ENCODE measurements around the gene NFU1. TPM values are rescaled to one million over a fixed set of nuclear protein-coding genes. Genes with fewer than 3 reads are reported as not detected.
A peak's percentile ranks its signal among the peaks of the same experiment; 100 is the strongest.

The NFU1 gene
- 30.4 and 32.3 TPM in 2 replicates for total RNA-seq

DNA sequence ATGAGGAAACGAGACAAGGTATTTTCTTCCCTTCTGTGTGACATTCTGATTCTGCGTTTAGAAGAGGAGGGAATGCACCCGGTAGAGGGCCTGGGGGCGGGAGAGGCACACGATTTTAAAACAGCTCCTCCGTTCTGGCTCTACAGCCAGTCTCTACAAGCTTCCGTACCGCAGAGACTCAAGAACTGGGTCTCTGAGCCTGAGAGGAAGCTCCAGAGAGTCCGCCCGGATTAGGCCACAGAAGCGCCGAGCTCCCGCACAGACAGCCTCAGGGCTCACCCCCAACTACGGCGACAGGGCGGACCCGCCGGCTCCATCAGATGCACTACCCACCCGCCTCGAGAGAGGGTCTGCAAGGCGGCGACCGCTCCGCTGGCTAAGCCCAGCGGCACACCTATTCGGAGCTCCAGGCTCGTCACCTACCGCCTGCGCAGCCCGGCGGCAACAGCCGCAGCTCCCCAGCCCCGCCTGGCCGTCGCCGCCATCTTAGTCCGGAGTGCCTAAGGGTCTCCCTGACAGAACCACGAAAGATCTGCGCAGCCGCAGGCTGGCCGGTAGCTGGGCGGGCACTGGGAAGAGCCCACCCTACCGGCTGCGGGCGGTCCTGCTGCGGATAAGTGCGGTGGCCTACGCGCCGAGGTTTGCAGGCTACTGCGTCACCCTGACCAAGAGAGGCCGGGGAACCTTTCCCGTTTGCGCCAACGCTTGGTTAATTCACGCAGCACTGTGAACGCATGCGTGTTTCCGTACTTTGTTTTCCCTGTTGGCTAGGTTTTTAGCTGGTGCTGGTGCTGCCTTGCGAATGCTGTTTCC lies at the start of gene NFU1:
Gene NFU1 (minus strand): TSS at position 498 of the 813 bp plus-strand sequence. CDS start 13 bp downstream, at position 485.
- intact Hi-C loops (cut with micrococcal nuclease) = loop anchor here (1.0 to 5.0 kb wide), 7 partner anchors 16 to 392 kb away; partner anchors contain the start of genes GFPT1 and GMCL1
- Mint-ChIP-seq H3K36me3 (ENCODE audit: low read depth) (peaks cover 4% of the 10 kb centered on the region), H3K27me3 (no peaks in the 10 kb centered on the region), H3K4me1 (peaks cover 17% of the 10 kb centered on the region), H3K27ac (peak within 1 kb of the TSS; percentile 98), H3K9me3 (peaks cover 4% of the 10 kb centered on the region), H3K4me3 (peak within 1 kb of the TSS; percentile 95)
- DNase-seq = peak; percentile 95

DNA sequence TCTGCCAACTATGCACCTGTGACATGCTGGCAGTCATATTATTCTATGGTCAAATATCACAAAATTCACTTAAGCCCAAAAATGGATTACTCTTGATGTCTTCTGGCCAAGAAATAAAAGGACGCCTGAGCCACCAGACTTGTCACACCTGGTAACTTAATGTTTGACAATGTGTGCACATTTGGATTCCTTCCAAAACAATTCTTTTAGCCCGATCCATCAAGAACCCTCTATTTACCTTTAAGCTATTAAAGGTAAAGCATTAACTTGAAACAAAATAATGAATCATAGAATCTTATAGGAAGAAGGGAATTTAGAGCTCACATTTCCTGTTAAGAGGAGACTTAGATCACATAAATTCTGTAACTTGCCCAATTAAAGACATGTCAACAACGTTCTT lies 46.5 kb upstream of the NFU1 start:
- Mint-ChIP-seq H3K27ac (no peak overlapping the region), H3K9me3 (no peaks in the 10 kb centered on the region), H3K4me1 (peaks cover 14% of the 10 kb centered on the region), H3K4me3 (no peak overlapping the region), H3K27me3 (no peaks in the 10 kb centered on the region), H3K36me3 (ENCODE audit: low read depth) (peaks cover 58% of the 10 kb centered on the region)
- intact Hi-C loops (cut with micrococcal nuclease) = no loop called here
- DNase-seq = no peak

GRCh38 chr2:69483024-69483423 lies 45.8 kb upstream of the NFU1 start:
- peaks cover 53% of the 10 kb centered on the region for H3K36me3 Mint-ChIP-seq (ENCODE audit: low read depth)
- peaks cover 15% of the 10 kb centered on the region for H3K4me1 Mint-ChIP-seq
- no peak overlapping the region for H3K4me3 Mint-ChIP-seq
- no peaks in the 10 kb centered on the region for H3K9me3 Mint-ChIP-seq
- H3K27ac Mint-ChIP-seq = no peak overlapping the region
- intact Hi-C loops (cut with micrococcal nuclease) = no loop called here
- DNase-seq = no peak
- no peaks in the 10 kb centered on the region for H3K27me3 Mint-ChIP-seq

- Mint-ChIP-seq H3K9me3 (no peaks in the 10 kb centered on the region), H3K4me3 (no peak overlapping the region), H3K36me3 (ENCODE audit: low read depth) (peaks cover 52% of the 10 kb centered on the region), H3K4me1 (peaks cover 20% of the 10 kb centered on the region), H3K27ac (peak overlapping the region; percentile 46), H3K27me3 (no peaks in the 10 kb centered on the region)
- no peak for DNase-seq
- intact Hi-C loops (cut with micrococcal nuclease) = no loop called here
Measured at GRCh38 chr2:69482471-69482870, 45.2 kb upstream of the NFU1 start.

- H3K4me3 Mint-ChIP-seq = no peak overlapping the region
- intact Hi-C loops (cut with micrococcal nuclease) = no loop called here
- peaks cover 29% of the 10 kb centered on the region for H3K4me1 Mint-ChIP-seq
- no peak overlapping the region for H3K27ac Mint-ChIP-seq
- DNase-seq = no peak
- no peaks in the 10 kb centered on the region for H3K9me3 Mint-ChIP-seq
- peaks cover 49% of the 10 kb centered on the region for H3K36me3 Mint-ChIP-seq (ENCODE audit: low read depth)
- no peaks in the 10 kb centered on the region for H3K27me3 Mint-ChIP-seq
Measured at GRCh38 chr2:69481421-69481820, 44.2 kb upstream of the NFU1 start.

DNA sequence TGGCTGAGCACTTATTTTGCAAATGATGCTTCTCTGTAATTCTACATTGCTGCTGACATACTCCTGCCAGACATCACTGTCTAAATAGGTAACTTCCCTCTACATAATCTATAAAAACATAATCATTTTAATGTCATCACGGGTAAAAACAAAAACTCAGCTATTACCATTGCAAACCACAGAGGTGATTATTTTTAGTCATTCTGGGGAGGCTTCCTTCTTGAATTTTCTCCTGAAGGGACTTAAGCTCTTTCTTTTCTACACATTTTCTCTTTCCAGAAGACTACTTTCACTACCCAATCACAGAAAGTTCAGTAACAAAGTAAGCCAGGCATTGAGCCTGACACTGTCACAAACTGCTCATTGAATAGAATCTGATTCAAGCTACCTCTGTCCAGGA lies 40.4 kb upstream of the NFU1 start:
- Mint-ChIP-seq H3K36me3 (ENCODE audit: low read depth) (peaks cover 42% of the 10 kb centered on the region), H3K27me3 (no peaks in the 10 kb centered on the region), H3K9me3 (no peaks in the 10 kb centered on the region), H3K4me3 (no peak overlapping the region), H3K27ac (peak overlapping the region; percentile 2), H3K4me1 (peaks cover 32% of the 10 kb centered on the region)
- intact Hi-C loops (cut with micrococcal nuclease) = loop anchor here (2.0 to 5.0 kb wide), 2 partner anchors 13 to 40 kb away; partner anchors contain the start of gene NFU1
- no peak for DNase-seq

- intact Hi-C loops (cut with micrococcal nuclease) = loop anchor here (5.0 kb wide), 1 partner anchor 37 kb away; the partner anchor contains the start of gene NFU1
- Mint-ChIP-seq H3K4me3 (no peak overlapping the region), H3K27me3 (no peaks in the 10 kb centered on the region), H3K9me3 (no peaks in the 10 kb centered on the region), H3K27ac (no peak overlapping the region), H3K36me3 (ENCODE audit: low read depth) (peaks cover 32% of the 10 kb centered on the region), H3K4me1 (peaks cover 28% of the 10 kb centered on the region)
- no peak for DNase-seq
Measured at GRCh38 chr2:69474688-69475087, 37.5 kb upstream of the NFU1 start.

- Mint-ChIP-seq H3K4me3 (no peak overlapping the region), H3K27ac (no peak overlapping the region), H3K9me3 (no peaks in the 10 kb centered on the region), H3K36me3 (ENCODE audit: low read depth) (peaks cover 27% of the 10 kb centered on the region), H3K4me1 (peaks cover 14% of the 10 kb centered on the region), H3K27me3 (no peaks in the 10 kb centered on the region)
- intact Hi-C loops (cut with micrococcal nuclease) = no loop called here
- no peak for DNase-seq
Measured at GRCh38 chr2:69471793-69472192, 34.6 kb upstream of the NFU1 start.

- H3K36me3 Mint-ChIP-seq (ENCODE audit: low read depth) = peaks cover 32% of the 10 kb centered on the region
- H3K4me1 Mint-ChIP-seq = peaks cover 11% of the 10 kb centered on the region
- DNase-seq = no peak
- H3K27me3 Mint-ChIP-seq = no peaks in the 10 kb centered on the region
- H3K4me3 Mint-ChIP-seq = no peak overlapping the region
- no peak overlapping the region for H3K27ac Mint-ChIP-seq
- intact Hi-C loops (cut with micrococcal nuclease) = no loop called here
- no peaks in the 10 kb centered on the region for H3K9me3 Mint-ChIP-seq
Measured at GRCh38 chr2:69470911-69471310, 33.7 kb upstream of the NFU1 start.

GRCh38 chr2:69469784-69470183 lies 32.5 kb upstream of the NFU1 start:
- intact Hi-C loops (cut with micrococcal nuclease) = no loop called here
- no peak overlapping the region for H3K4me3 Mint-ChIP-seq
- H3K36me3 Mint-ChIP-seq (ENCODE audit: low read depth) = peaks cover 33% of the 10 kb centered on the region
- H3K4me1 Mint-ChIP-seq = peaks cover 7% of the 10 kb centered on the region
- H3K27me3 Mint-ChIP-seq = no peaks in the 10 kb centered on the region
- no peaks in the 10 kb centered on the region for H3K9me3 Mint-ChIP-seq
- H3K27ac Mint-ChIP-seq = no peak overlapping the region
- DNase-seq = no peak

- Mint-ChIP-seq H3K27me3 (no peaks in the 10 kb centered on the region), H3K4me1 (peaks cover 9% of the 10 kb centered on the region), H3K27ac (no peak overlapping the region), H3K36me3 (ENCODE audit: low read depth) (peaks cover 36% of the 10 kb centered on the region), H3K9me3 (no peaks in the 10 kb centered on the region), H3K4me3 (no peak overlapping the region)
- no peak for DNase-seq
- intact Hi-C loops (cut with micrococcal nuclease) = no loop called here
Measured at GRCh38 chr2:69469375-69469774, 32.1 kb upstream of the NFU1 start.

DNA sequence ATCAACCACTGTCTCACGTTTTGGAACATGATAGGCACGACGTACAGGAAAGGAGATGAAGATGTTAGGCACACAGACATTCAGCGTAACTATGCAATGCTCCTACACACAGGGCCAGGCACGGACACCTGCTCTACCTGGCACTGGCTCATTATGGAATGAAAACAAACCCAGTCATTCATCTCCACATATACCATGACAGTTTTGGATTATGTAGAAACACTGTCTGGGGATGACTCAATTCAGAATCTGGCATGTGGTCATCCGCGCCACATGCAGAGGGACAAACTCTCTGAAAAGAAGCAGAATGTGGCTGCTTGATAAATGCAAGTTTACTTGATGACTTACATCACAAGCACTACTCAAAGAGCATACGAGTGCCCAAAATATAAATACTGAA lies 29.5 kb upstream of the NFU1 start:
- no peak overlapping the region for H3K4me3 Mint-ChIP-seq
- no peak for DNase-seq
- peak overlapping the region; percentile 19 for H3K27ac Mint-ChIP-seq
- H3K4me1 Mint-ChIP-seq = peaks cover 10% of the 10 kb centered on the region
- H3K9me3 Mint-ChIP-seq = no peaks in the 10 kb centered on the region
- peaks cover 46% of the 10 kb centered on the region for H3K36me3 Mint-ChIP-seq (ENCODE audit: low read depth)
- intact Hi-C loops (cut with micrococcal nuclease) = no loop called here
- no peaks in the 10 kb centered on the region for H3K27me3 Mint-ChIP-seq

DNA sequence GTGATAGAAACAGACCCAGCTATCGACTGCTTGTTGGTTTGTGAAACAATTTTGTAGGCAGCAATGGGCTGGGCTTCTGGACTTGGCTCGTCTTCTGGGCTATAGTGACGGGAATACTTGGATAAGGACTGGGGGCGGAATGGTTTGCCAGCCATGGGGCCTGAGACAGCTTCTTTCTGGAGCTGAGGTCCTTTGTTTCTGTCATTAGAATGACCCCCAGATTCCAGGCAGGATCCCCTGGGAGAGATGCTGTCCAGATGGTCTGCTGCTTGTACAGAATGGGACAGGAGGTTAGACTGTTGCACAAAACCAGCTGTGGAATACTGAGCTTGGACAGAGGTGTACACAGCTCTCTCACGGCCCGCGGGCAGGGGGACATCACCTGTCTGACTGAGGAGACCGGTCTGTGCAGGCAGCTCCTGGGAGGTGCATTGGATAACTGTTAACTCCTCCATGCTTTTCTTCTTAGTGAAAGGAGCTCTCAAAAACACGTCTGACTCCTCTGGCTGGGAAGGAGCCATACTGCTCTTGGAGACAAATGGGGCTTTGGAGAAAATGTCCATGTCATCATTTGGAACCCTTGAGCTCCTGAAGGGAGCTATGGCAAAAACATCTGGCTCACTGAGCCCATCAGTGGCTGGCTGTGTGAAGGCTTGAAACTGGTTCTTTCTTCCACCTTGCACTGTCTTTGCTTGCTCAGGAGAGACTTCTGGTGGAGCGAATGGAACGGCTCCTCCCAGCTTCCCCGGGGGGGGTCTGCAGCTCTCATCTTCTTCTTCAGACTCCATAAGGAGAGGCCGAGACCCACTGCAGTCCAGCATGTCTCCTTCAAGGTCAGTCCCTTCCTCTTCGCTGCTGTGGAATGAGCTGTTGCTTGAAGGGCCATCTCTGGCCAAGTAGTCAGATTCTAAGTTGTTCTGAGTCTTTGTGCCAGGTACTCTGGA lies 28.6 kb upstream of the NFU1 start:
- intact Hi-C loops (cut with micrococcal nuclease) = no loop called here
- Mint-ChIP-seq H3K36me3 (ENCODE audit: low read depth) (peaks cover 47% of the 10 kb centered on the region), H3K9me3 (no peaks in the 10 kb centered on the region), H3K4me1 (peaks cover 10% of the 10 kb centered on the region), H3K27ac (no peak overlapping the region), H3K27me3 (no peaks in the 10 kb centered on the region), H3K4me3 (no peak overlapping the region)
- no peak for DNase-seq

- DNase-seq = no peak
- no peaks in the 10 kb centered on the region for H3K9me3 Mint-ChIP-seq
- no peak overlapping the region for H3K4me3 Mint-ChIP-seq
- intact Hi-C loops (cut with micrococcal nuclease) = no loop called here
- H3K36me3 Mint-ChIP-seq (ENCODE audit: low read depth) = peaks cover 47% of the 10 kb centered on the region
- H3K27ac Mint-ChIP-seq = no peak overlapping the region
- peaks cover 9% of the 10 kb centered on the region for H3K4me1 Mint-ChIP-seq
- no peaks in the 10 kb centered on the region for H3K27me3 Mint-ChIP-seq
Measured at GRCh38 chr2:69464575-69464974, 27.3 kb upstream of the NFU1 start.
